HEK293T (cell line): ENCODE data around the gene TRABD2B.

Source experiments
- CTCF ChIA-PET: fragments of 350-600 bp; formaldehyde crosslinking; extraction: SDS; loops from one replicate; lab custom pipeline; 2021; ENCODE audit warnings: antibody characterized with exemption, inconsistent platforms; lab: Yijun Ruan, JAX
- POLR2A ChIA-PET: fragments of 350-600 bp; formaldehyde crosslinking; extraction: SDS; loops from one replicate; lab custom pipeline; 2020; ENCODE audit warnings: antibody characterized with exemption, inconsistent platforms; lab: Yijun Ruan, JAX
- DNase-seq: peaks from one replicate; pipeline ENCODE4 v3.0.0; 2012; ENCODE audit warnings: mixed read lengths; ENCODE audit errors: extremely low spot score
- ARNT ChIP-seq: fragments of 450-650 bp; IDR thresholded peaks from 2 replicates; pipeline ENCODE4 v1.6.1; 2017; ENCODE audit warnings: mild to moderate bottlenecking
- BHLHE40 ChIP-seq: fragments of 450-650 bp; IDR thresholded peaks from 2 replicates; pipeline ENCODE4 v1.6.1; 2016; ENCODE audit warnings: mild to moderate bottlenecking, moderate library complexity, borderline replicate concordance
- CTBP1 ChIP-seq: fragments of 450-650 bp; IDR thresholded peaks from 2 replicates; pipeline ENCODE4 v1.6.1; 2016; ENCODE audit warnings: borderline replicate concordance
- ELF4 ChIP-seq: fragments of 450-650 bp; IDR thresholded peaks from 2 replicates; pipeline ENCODE4 v1.6.1; 2017; ENCODE audit warnings: antibody characterized with exemption
- FOXA1 ChIP-seq: fragments of 450-650 bp; IDR thresholded peaks from 2 replicates; pipeline ENCODE4 v1.6.1; 2016; ENCODE audit warnings: mild to moderate bottlenecking
- FOXK2 ChIP-seq: fragments of 450-650 bp; IDR thresholded peaks from 2 replicates; pipeline ENCODE4 v1.6.1; 2016; ENCODE audit warnings: mild to moderate bottlenecking
- FOXM1 ChIP-seq: fragments of 450-650 bp; IDR thresholded peaks from 2 replicates; pipeline ENCODE4 v1.6.1; 2017; ENCODE audit warnings: mild to moderate bottlenecking, borderline replicate concordance
- HDGF ChIP-seq: fragments of 450-650 bp; IDR thresholded peaks from 2 replicates; pipeline ENCODE4 v1.6.1; 2017; ENCODE audit warnings: antibody characterized with exemption, borderline replicate concordance
- L3MBTL2 ChIP-seq: fragments of 450-650 bp; conservative IDR thresholded peaks from 2 replicates; pipeline ENCODE4 v1.6.1; 2016; ENCODE audit warnings: mild to moderate bottlenecking
- LEF1 ChIP-seq: fragments of 450-650 bp; IDR thresholded peaks from 2 replicates; pipeline ENCODE4 v1.6.1; 2017; ENCODE audit warnings: mild to moderate bottlenecking, borderline replicate concordance
- NFRKB ChIP-seq: fragments of 450-650 bp; IDR thresholded peaks from 2 replicates; pipeline ENCODE4 v1.6.1; 2016; ENCODE audit warnings: mild to moderate bottlenecking, moderate library complexity
- PKNOX1 ChIP-seq: fragments of 450-650 bp; IDR thresholded peaks from 2 replicates; pipeline ENCODE4 v1.6.1; 2016
- SP1 ChIP-seq: fragments of 450-650 bp; IDR thresholded peaks from 2 replicates; pipeline ENCODE4 v1.6.1; 2017
- SUZ12 ChIP-seq: fragments of 450-650 bp; IDR thresholded peaks from 2 replicates; pipeline ENCODE4 v1.6.1; 2016; ENCODE audit warnings: mild to moderate bottlenecking
- TARDBP ChIP-seq: fragments of 450-650 bp; IDR thresholded peaks from 2 replicates; pipeline ENCODE4 v1.6.1; 2016
- ZNF384 ChIP-seq: fragments of 450-650 bp; IDR thresholded peaks from 2 replicates; pipeline ENCODE4 v1.6.1; 2016

Gene TRABD2B

DNA sequence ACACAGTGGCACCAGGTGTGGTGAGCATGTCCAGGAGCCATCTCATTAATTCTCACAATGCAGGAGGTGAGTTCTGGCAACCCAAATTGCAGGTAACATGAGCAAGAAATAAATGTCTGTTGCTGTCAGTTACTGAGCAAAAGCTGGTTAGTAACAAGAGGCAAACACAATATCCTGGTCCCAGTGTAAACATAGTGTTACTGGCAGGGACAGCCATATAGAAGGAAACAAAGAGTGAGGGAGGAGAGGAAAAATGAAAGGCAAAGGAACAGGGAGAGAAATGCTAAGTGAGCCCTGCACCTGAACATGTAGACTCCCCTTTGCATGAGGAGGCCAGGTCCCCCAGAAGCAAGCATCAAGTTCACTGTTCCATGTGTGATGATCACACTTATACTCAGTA, 203.6 kb downstream of the TRABD2B start:
- TF ChIP-seq PKNOX1: no peak
- TF ChIP-seq FOXA1: no peak
- no peak for TF ChIP-seq SP1
- ChIA-PET POLR2A (no interaction called here), CTCF (no interaction called here)
- DNase-seq: no peak

GRCh38 chr1:47792779-47793178, 204.4 kb downstream of the TRABD2B start:
- ChIA-PET CTCF (no interaction called here), POLR2A (no interaction called here)
- no peak for DNase-seq
- TF ChIP-seq ZNF384: no peak
- TF ChIP-seq BHLHE40: no peak
- TF ChIP-seq ARNT: no peak
- TF ChIP-seq L3MBTL2: no peak
- no peak for TF ChIP-seq FOXK2
- no peak for TF ChIP-seq SUZ12
- no peak for TF ChIP-seq PKNOX1
- TF ChIP-seq NFRKB: no peak
- no peak for TF ChIP-seq HDGF
- TF ChIP-seq SP1: no peak
- TF ChIP-seq ELF4: no peak
- TF ChIP-seq CTBP1: no peak
- no peak for TF ChIP-seq LEF1

GRCh38 chr1:47791879-47792608, 205.1 kb downstream of the TRABD2B start:
- ChIA-PET CTCF (interaction anchor here (1.2 kb wide), 1 partner anchor 15 kb away, joined by 3 read pairs; no protein-coding TSS in a partner anchor), POLR2A (no interaction called here)
- TF ChIP-seq L3MBTL2 (no peak), SP1 (no peak), ZNF384 (no peak), PKNOX1 (no peak), NFRKB (no peak), ELF4 (no peak), SUZ12 (no peak), ARNT (no peak), FOXA1 (no peak), FOXM1 (no peak), HDGF (no peak), CTBP1 (no peak), TARDBP (no peak), BHLHE40 (no peak), FOXK2 (no peak), LEF1 (no peak)
- no peak for DNase-seq

- POLR2A ChIA-PET: no interaction called here
- DNase-seq: no peak
- no peak for TF ChIP-seq BHLHE40
- no peak for TF ChIP-seq SUZ12
- TF ChIP-seq FOXA1: no peak
- no peak for TF ChIP-seq SP1
- TF ChIP-seq NFRKB: no peak
- TF ChIP-seq LEF1: no peak
- no peak for TF ChIP-seq ZNF384
- TF ChIP-seq ELF4: no peak
- TF ChIP-seq TARDBP: no peak
- no peak for TF ChIP-seq ARNT
- no peak for TF ChIP-seq PKNOX1
- TF ChIP-seq HDGF: no peak
- no peak for TF ChIP-seq CTBP1
- no peak for TF ChIP-seq FOXK2
- TF ChIP-seq L3MBTL2: no peak
- no peak for TF ChIP-seq FOXM1
- CTCF ChIA-PET: no interaction called here
Measured at GRCh38 chr1:47788761-47789160, 208.4 kb downstream of the TRABD2B start.

DNA sequence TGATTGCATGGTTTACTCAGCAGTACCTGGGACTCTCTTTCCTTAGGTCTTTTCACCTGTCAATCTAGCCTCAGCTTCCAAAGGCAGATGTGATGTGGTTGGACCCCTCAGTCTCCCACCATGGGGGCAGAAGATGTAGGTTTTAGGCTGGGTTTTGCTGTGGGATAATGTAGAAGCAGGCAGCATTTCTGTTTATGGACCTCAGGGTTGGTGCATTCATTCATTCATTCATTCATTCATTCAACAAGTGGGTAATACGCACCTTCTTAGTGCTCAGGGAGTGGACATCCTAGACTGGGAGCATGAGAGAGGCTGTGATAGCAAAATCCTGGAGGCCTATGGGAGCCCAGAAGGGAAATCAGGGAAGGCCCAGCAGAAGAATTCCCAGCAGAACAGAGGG, 209.6 kb downstream of the TRABD2B start:
- POLR2A ChIA-PET: no interaction called here
- no peak for DNase-seq
- CTCF ChIA-PET: no interaction called here
- no peak for TF ChIP-seq ELF4
- TF ChIP-seq FOXM1: no peak
- TF ChIP-seq FOXA1: no peak
- no peak for TF ChIP-seq ZNF384
- TF ChIP-seq HDGF: no peak
- no peak for TF ChIP-seq CTBP1
- no peak for TF ChIP-seq NFRKB
- no peak for TF ChIP-seq SP1
- TF ChIP-seq ARNT: no peak
- TF ChIP-seq BHLHE40: no peak

DNA sequence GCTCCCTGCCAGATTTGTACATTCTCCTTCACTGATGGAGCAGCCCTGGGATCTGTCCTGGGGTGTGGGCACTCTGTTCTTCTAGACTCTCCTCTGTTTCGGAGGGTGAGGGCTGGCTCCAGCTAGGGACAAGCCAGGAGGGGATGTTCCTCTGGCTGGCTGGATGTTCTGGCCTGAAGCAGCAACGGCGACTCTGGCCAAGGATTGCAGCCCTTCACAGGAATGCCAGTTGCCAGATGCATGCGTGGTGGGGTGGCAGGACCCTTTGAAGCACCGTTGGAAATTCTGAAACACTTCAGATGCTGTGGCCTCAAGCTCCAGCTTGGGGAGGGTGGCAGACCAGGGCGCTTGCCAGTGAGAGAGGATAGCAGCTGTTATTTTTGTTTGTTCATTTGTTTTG, 210.9 kb downstream of the TRABD2B start:
- POLR2A ChIA-PET: no interaction called here
- CTCF ChIA-PET: interaction anchor here (0.7 kb wide), 1 partner anchor 11 kb away, joined by 3 read pairs; no protein-coding TSS in a partner anchor
- TF ChIP-seq LEF1 (no peak), HDGF (no peak), PKNOX1 (no peak), TARDBP (no peak), FOXK2 (no peak), FOXM1 (no peak)
- no peak for DNase-seq
